ENCODE results near the gene USB1. TPM values are rescaled to one million over a fixed set of nuclear protein-coding genes. Genes with fewer than 3 reads are reported as not detected.

Gene USB1
- total and polyA plus RNA-seq, 2 donors (not counting 1 experiment from before 2014, with no cell fraction given): 18.8 to 32.7 TPM

- TF ChIP-seq CTCF (conservative IDR thresholded peaks at IDR 0.05 in 1 of 2, IDR thresholded peaks at IDR 0.05 in 1 of 2; ENCODE audit: low read depth in 1 of 2, low read length in 2 of 2) (no peak), EZH2 (IDR thresholded peaks at IDR 0.05; ENCODE audit: low read length, missing control alignments) (no peak)
- no peak overlapping the region for H3K27ac ChIP-seq (ENCODE audit: insufficient read depth, low read length)
- no peaks in the 10 kb centered on the region for H3K79me2 ChIP-seq (ENCODE audit: control insufficient read depth, insufficient read depth, low read length)
- no peaks in the 10 kb centered on the region for H4K20me1 ChIP-seq (ENCODE audit: control insufficient read depth, extremely low read depth, insufficient read depth, low read length)
- peaks cover 6% of the 10 kb centered on the region for H3K27me3 ChIP-seq (ENCODE audit: control insufficient read depth, insufficient read depth, low read length)
- no peaks in the 10 kb centered on the region for H3K9me3 ChIP-seq (ENCODE audit: control insufficient read depth, insufficient read depth, low read depth, low read length)
- no peaks in the 10 kb centered on the region for H3K4me1 ChIP-seq (ENCODE audit: control insufficient read depth, extremely low read depth, insufficient read depth, low read length)
- DNase-seq (ENCODE audit: low read depth in 2 of 2): no peak
- no peak overlapping the region for H3K4me3 ChIP-seq (replicated peaks in 1 of 4; ENCODE audit: control extremely low read depth in 1 of 4, insufficient read depth in 1 of 4, low read depth in 3 of 4, low read length in 4 of 4)
- H3K9ac ChIP-seq (ENCODE audit: insufficient read depth, low read length): no peak overlapping the region
- H2AFZ ChIP-seq (ENCODE audit: low read length): no peak overlapping the region
- H3K4me2 ChIP-seq (ENCODE audit: extremely low read depth, insufficient read depth, low read length): no peak overlapping the region
- no peaks in the 10 kb centered on the region for H3K36me3 ChIP-seq (ENCODE audit: control insufficient read depth, insufficient read depth, low read length)
Measured at GRCh38 chr16:58034128-58034685, 33.0 kb downstream of the USB1 start.

GRCh38 chr16:58034774-58035173, 33.6 kb downstream of the USB1 start:
- no peaks in the 10 kb centered on the region for H3K9me3 ChIP-seq (ENCODE audit: control insufficient read depth, insufficient read depth, low read depth, low read length)
- no peaks in the 10 kb centered on the region for H3K79me2 ChIP-seq (ENCODE audit: control insufficient read depth, insufficient read depth, low read length)
- no peaks in the 10 kb centered on the region for H3K4me1 ChIP-seq (ENCODE audit: control insufficient read depth, extremely low read depth, insufficient read depth, low read length)
- DNase-seq (ENCODE audit: low read depth in 2 of 2): no peak
- no peak overlapping the region for H3K4me2 ChIP-seq (ENCODE audit: extremely low read depth, insufficient read depth, low read length)
- TF ChIP-seq CTCF (conservative IDR thresholded peaks at IDR 0.05 in 1 of 2, IDR thresholded peaks at IDR 0.05 in 1 of 2; ENCODE audit: low read depth in 1 of 2, low read length in 2 of 2) (no peak), EZH2 (IDR thresholded peaks at IDR 0.05; ENCODE audit: low read length, missing control alignments) (no peak)
- peaks cover 6% of the 10 kb centered on the region for H3K27me3 ChIP-seq (ENCODE audit: control insufficient read depth, insufficient read depth, low read length)
- no peaks in the 10 kb centered on the region for H4K20me1 ChIP-seq (ENCODE audit: control insufficient read depth, extremely low read depth, insufficient read depth, low read length)
- H3K36me3 ChIP-seq (ENCODE audit: control insufficient read depth, insufficient read depth, low read length): no peaks in the 10 kb centered on the region
- H3K4me3 ChIP-seq (replicated peaks in 1 of 4; ENCODE audit: control extremely low read depth in 1 of 4, insufficient read depth in 1 of 4, low read depth in 3 of 4, low read length in 4 of 4): no peak overlapping the region
- no peak overlapping the region for H3K27ac ChIP-seq (ENCODE audit: insufficient read depth, low read length)
- H2AFZ ChIP-seq (ENCODE audit: low read length): no peak overlapping the region
- H3K9ac ChIP-seq (ENCODE audit: insufficient read depth, low read length): no peak overlapping the region

- Histone ChIP-seq H3K27ac (ENCODE audit: insufficient read depth, low read length) (no peak overlapping the region), H3K4me1 (ENCODE audit: control insufficient read depth, extremely low read depth, insufficient read depth, low read length) (no peaks in the 10 kb centered on the region)
- no peak for DNase-seq (ENCODE audit: low read depth in 2 of 2)
Measured at GRCh38 chr16:58035356-58036170, 34.4 kb downstream of the USB1 start.

More at GRCh38 chr16:58035356-58036170, 34.4 kb downstream of the USB1 start:
- H4K20me1 ChIP-seq (ENCODE audit: control insufficient read depth, extremely low read depth, insufficient read depth, low read length): no peaks in the 10 kb centered on the region
- no peak overlapping the region for H3K4me3 ChIP-seq (replicated peaks in 1 of 4; ENCODE audit: control extremely low read depth in 1 of 4, insufficient read depth in 1 of 4, low read depth in 3 of 4, low read length in 4 of 4)
- H3K9me3 ChIP-seq (ENCODE audit: control insufficient read depth, insufficient read depth, low read depth, low read length): no peaks in the 10 kb centered on the region
- no peaks in the 10 kb centered on the region for H3K27me3 ChIP-seq (ENCODE audit: control insufficient read depth, insufficient read depth, low read length)
- H3K4me2 ChIP-seq (ENCODE audit: extremely low read depth, insufficient read depth, low read length): no peak overlapping the region
- no peaks in the 10 kb centered on the region for H3K36me3 ChIP-seq (ENCODE audit: control insufficient read depth, insufficient read depth, low read length)
- H3K79me2 ChIP-seq (ENCODE audit: control insufficient read depth, insufficient read depth, low read length): no peaks in the 10 kb centered on the region
- H2AFZ ChIP-seq (ENCODE audit: low read length): no peak overlapping the region
- H3K9ac ChIP-seq (ENCODE audit: insufficient read depth, low read length): no peak overlapping the region
- TF ChIP-seq CTCF (conservative IDR thresholded peaks at IDR 0.05 in 1 of 2, IDR thresholded peaks at IDR 0.05 in 1 of 2; ENCODE audit: low read depth in 1 of 2, low read length in 2 of 2) (no peak), EZH2 (IDR thresholded peaks at IDR 0.05; ENCODE audit: low read length, missing control alignments) (no peak)
